Cardiac muscle cell (in vitro differentiated cells and primary cell): ENCODE results near the gene OCEL1. TPM values are rescaled to one million over a fixed set of nuclear protein-coding genes. Genes with fewer than 3 reads are reported as not detected.

Experiments
- DNase-seq, 2 donors: peaks; one replicate each; pipeline versions ENCODE4 v3.0.0 to v3.0.0-alpha.2; 2010 to 2017; ENCODE audit warnings: low read depth in 1 of 2, low spot score in 1 of 2
- H3K27ac ChIP-seq: fragments of 200-600 bp; sonication (generic); 2 replicates; pipeline ENCODE4 v1.5.1; 2016
- H3K27me3 ChIP-seq: fragments of 200-600 bp; sonication (generic); 2 replicates; pipeline ENCODE4 v1.6.0; 2016; ENCODE audit warnings: control low read depth
- H3K36me3 ChIP-seq: fragments of 200-600 bp; sonication (generic); 2 replicates; pipeline ENCODE4 v1.5.1; 2016; ENCODE audit warnings: control low read depth
- H3K4me1 ChIP-seq: fragments of 200-600 bp; sonication (generic); 2 replicates; pipeline ENCODE4 v1.8.1; 2017; ENCODE audit warnings: low read depth, mild to moderate bottlenecking, mixed run types
- H3K4me3 ChIP-seq: fragments of 200-600 bp; sonication (generic); 2 replicates; pipeline ENCODE4 v1.5.1; 2016; ENCODE audit warnings: mild to moderate bottlenecking
- H3K9me3 ChIP-seq: fragments of 200-600 bp; sonication (generic); 2 replicates; pipeline ENCODE4 v1.5.1; 2017; ENCODE audit warnings: low read depth, mild to moderate bottlenecking, control low read depth
- polyA plus RNA-seq: library from polyadenylated mRNA; unstranded; fragments of >200 nt; fragmentation: Nextera tagmentation; extraction: Ambion mirVana; gene quantifications from 2 replicates; pipeline ENCODE4 v1.2.1, GENCODE V29; 2016
- total RNA-seq: library from RNA; depleted of rRNA; stranded (reverse); fragments of >200 nt; gene quantifications from 2 replicates; pipeline ENCODE4 v1.2.3, GENCODE V29; 2016
- TF ChIP-seq, protein P1 (sequence below): IDR thresholded peaks from 2 replicates; pipeline ENCODE4 v1.5.1; 2012; ENCODE audit warnings: low read depth, mild to moderate bottlenecking, low read length

OCEL1 gene
- total and polyA plus RNA-seq, 2 experiments from 2014 or later: 14.5 to 31.3 TPM

- Histone ChIP-seq H3K27ac (peak overlapping the region; percentile 73), H3K27me3 (no peaks in the 10 kb centered on the region), H3K4me3 (peak overlapping the region; percentile 100), H3K36me3 (peaks cover 4% of the 10 kb centered on the region), H3K4me1 (peaks cover 24% of the 10 kb centered on the region), H3K9me3 (no peaks in the 10 kb centered on the region)
- no peak for DNase-seq
- TF ChIP-seq, protein P1, sequence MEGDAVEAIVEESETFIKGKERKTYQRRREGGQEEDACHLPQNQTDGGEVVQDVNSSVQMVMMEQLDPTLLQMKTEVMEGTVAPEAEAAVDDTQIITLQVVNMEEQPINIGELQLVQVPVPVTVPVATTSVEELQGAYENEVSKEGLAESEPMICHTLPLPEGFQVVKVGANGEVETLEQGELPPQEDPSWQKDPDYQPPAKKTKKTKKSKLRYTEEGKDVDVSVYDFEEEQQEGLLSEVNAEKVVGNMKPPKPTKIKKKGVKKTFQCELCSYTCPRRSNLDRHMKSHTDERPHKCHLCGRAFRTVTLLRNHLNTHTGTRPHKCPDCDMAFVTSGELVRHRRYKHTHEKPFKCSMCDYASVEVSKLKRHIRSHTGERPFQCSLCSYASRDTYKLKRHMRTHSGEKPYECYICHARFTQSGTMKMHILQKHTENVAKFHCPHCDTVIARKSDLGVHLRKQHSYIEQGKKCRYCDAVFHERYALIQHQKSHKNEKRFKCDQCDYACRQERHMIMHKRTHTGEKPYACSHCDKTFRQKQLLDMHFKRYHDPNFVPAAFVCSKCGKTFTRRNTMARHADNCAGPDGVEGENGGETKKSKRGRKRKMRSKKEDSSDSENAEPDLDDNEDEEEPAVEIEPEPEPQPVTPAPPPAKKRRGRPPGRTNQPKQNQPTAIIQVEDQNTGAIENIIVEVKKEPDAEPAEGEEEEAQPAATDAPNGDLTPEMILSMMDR: no peak
Observed at GRCh38 chr19:17243211-17243829, 17.3 kb downstream of the OCEL1 start.

- peak; percentile 54 to 58 for DNase-seq
- no peaks in the 10 kb centered on the region for H3K9me3 ChIP-seq
- H3K27ac ChIP-seq: peak overlapping the region; percentile 73
- TF ChIP-seq, protein P1: no peak
- no peaks in the 10 kb centered on the region for H3K36me3 ChIP-seq
- peak overlapping the region; percentile 100 for H3K4me3 ChIP-seq
- H3K27me3 ChIP-seq: no peaks in the 10 kb centered on the region
- peaks cover 26% of the 10 kb centered on the region for H3K4me1 ChIP-seq
Observed at GRCh38 chr19:17243830-17244617, 18.0 kb downstream of the OCEL1 start.

DNA sequence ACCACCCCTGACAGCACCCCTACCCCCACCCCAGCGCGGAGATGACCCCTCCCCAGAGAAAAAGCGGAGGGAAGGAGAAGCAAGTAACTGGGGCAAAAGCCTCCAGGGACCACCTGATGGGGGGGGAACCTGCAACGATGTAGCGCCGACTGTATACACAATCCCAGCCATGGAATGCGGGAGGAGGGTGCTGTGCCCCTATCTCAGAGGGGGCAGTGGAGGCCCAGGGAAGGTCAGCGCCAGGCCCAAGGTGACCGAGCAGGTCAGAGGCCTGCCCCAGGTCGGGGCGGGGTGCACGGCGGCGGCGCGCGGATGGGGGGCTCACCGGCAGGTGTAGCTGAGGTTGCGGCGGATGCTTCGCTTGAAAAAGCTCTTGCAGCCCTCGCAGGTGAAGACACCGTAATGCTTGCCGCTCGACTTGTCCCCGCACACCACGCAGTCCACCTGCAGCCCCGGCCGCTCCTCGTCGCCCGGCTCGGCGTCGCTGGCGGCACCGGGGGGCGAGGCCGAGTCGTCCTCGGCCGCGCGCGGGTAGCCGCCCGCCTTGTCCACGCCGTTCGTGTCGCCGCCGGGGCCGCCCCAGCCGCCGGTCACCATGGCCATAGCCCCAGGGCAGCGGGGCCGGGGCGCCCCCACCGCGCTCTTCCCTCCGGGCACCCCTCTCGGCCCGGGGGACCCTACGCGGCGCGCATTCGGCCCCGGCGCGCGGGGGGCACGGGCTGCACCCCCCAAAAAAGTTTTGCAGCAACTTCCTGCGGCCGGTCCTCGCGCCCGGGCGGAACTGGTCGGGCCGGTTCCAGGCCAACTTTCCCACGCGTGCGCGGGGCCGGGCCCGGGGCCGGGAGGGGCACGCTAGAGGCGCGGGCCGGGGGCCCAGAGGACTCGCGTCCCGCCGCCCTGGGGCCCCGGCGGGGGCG, 18.9 kb downstream of the OCEL1 start:
- no peaks in the 10 kb centered on the region for H3K9me3 ChIP-seq
- H3K27ac ChIP-seq: peak overlapping the region; percentile 73
- no peaks in the 10 kb centered on the region for H3K27me3 ChIP-seq
- H3K4me1 ChIP-seq: peaks cover 26% of the 10 kb centered on the region
- no peak for DNase-seq
- H3K36me3 ChIP-seq: no peaks in the 10 kb centered on the region
- TF ChIP-seq, protein P1: no peak
- peak overlapping the region; percentile 100 for H3K4me3 ChIP-seq

GRCh38 chr19:17245535-17245984, 19.5 kb downstream of the OCEL1 start, which contains the start of gene NR2F6:
Gene NR2F6, minus strand, starts transcription at chr19:17245919. Its CDS starts 699 bp downstream, at chr19:17245220.
- TF ChIP-seq, protein P1: no peak
- peak within 1 kb of the TSS; percentile 88 for H3K27ac ChIP-seq
- H3K27me3 ChIP-seq: no peaks in the 10 kb centered on the region
- DNase-seq: no peak
- peak within 1 kb of the TSS; percentile 100 for H3K4me3 ChIP-seq
- peaks cover 26% of the 10 kb centered on the region for H3K4me1 ChIP-seq
- H3K9me3 ChIP-seq: no peaks in the 10 kb centered on the region
- no peaks in the 10 kb centered on the region for H3K36me3 ChIP-seq
